A549 treated with RU486 at 1 μM for 4 hours (cell line): ENCODE results near the gene TBKBP1. TPM values are rescaled to one million over a fixed set of nuclear protein-coding genes. Genes with fewer than 3 reads are reported as not detected.

ENCODE experiments used
- total RNA-seq: library from RNA; stranded (reverse); fragments of 200-300 nt; extraction: Qiagen RNA extraction; gene quantifications from 5 replicates; pipeline ENCODE4 v1.2.3, GENCODE V29; 2022; ENCODE audit warnings: low read depth

TBKBP1 gene, protein sequence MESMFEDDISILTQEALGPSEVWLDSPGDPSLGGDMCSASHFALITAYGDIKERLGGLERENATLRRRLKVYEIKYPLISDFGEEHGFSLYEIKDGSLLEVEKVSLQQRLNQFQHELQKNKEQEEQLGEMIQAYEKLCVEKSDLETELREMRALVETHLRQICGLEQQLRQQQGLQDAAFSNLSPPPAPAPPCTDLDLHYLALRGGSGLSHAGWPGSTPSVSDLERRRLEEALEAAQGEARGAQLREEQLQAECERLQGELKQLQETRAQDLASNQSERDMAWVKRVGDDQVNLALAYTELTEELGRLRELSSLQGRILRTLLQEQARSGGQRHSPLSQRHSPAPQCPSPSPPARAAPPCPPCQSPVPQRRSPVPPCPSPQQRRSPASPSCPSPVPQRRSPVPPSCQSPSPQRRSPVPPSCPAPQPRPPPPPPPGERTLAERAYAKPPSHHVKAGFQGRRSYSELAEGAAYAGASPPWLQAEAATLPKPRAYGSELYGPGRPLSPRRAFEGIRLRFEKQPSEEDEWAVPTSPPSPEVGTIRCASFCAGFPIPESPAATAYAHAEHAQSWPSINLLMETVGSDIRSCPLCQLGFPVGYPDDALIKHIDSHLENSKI
- 3.7 to 7.0 TPM (median 6.2 TPM) in 5 replicates for total RNA-seq

DNA sequence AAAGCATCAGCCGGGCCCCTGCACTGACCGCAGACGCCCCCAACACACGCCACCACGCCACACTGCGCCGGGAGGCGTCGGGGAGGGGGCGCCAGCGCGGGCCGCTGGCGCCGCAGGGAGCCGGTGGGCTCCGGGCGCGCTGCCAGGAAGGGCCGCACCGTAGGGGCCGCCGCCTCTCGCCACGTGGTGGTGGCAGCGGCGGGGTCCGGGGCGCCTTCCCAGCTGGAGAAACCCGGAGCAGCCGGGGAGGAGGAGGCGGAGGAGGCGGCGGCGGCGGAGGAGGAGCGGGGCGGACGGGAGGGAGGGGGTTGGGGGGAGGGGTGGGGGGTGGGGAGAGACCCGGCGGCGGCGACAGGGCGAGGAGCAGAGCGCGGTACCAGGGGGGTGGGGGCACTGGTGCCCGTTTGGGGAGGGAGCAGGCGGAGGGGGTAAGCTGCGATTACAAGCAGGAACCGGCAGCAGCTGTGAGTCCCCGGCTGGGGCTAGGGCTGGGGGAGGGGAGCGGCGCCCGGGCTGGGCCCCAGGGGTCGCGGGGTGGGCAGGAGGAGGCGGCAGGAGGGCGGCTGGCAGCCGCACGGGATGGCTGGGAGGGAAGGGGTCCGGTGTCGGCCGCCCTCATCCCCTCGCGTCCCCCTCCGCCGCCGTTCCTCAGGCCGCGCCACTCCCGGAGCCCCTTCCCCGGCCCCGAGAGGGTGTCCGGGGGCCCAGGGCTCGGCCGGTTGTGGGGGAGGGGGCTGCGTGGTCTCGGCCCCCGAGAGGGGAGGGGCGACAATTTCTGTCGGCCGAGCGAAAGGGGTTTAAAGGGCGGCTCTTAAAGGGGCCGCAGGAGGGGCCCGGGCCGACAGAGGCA lies at the start of gene TBKBP1:
Gene TBKBP1, plus strand, starts transcription at position 431 of the 850 bp plus-strand sequence. CDS start 1,952 bp downstream, outside the sequence.

GRCh38 chr17:47649153-47649971 lies 44.6 kb upstream of the TBKBP1 start, which contains the start of gene KPNB1:
TSS of gene KPNB1 (plus strand) at chr17:47649919. CDS start at chr17:47650245, 326 bp downstream.

GRCh38 chr17:47733047-47733673 lies 39.2 kb downstream of the TBKBP1 start, which contains the start of gene TBX21:
TSS of gene TBX21 (plus strand) at chr17:47733236. CDS start at chr17:47733455, 219 bp downstream.

Other genes starting within 250 kb of the TBKBP1 start
- gene NPEPPS, start 163.1 kb upstream of the TBKBP1 start, total RNA-seq: 56.7 to 75.0 TPM (median 63.8 TPM) in 5 replicates
- 291 to 430 TPM (median 304 TPM) in 5 replicates for gene KPNB1, start 44.2 kb upstream of the TBKBP1 start, total RNA-seq
- gene TBX21, start 39.1 kb downstream of the TBKBP1 start, total RNA-seq: 0.10 TPM in 2 of 5 replicates, not detected in the others
- gene OSBPL7, start 127.6 kb downstream of the TBKBP1 start, total RNA-seq: 7.5 to 11.0 TPM (median 9.1 TPM) in 5 replicates
- gene MRPL10, start 137.4 kb downstream of the TBKBP1 start, total RNA-seq: 87.4 to 119 TPM (median 92.5 TPM) in 5 replicates
- 2.8 to 4.8 TPM (median 3.4 TPM) in 5 replicates for gene LRRC46, start 137.5 kb downstream of the TBKBP1 start, total RNA-seq
- gene SCRN2, start 147.1 kb downstream of the TBKBP1 start, total RNA-seq: 28.7 to 40.0 TPM (median 33.7 TPM) in 5 replicates
- gene SP6, start 157.0 kb downstream of the TBKBP1 start, total RNA-seq: 2.5 to 3.1 TPM (median 3.0 TPM) in 5 replicates
- 15.7 to 18.9 TPM (median 18.4 TPM) in 5 replicates for gene SP2, start 202.1 kb downstream of the TBKBP1 start, total RNA-seq
- gene PNPO, start 247.4 kb downstream of the TBKBP1 start, total RNA-seq: 18.7 to 21.1 TPM (median 20.3 TPM) in 5 replicates